GM23338 (cell line): ENCODE results near the gene MDGA2. TPM values are rescaled to one million over a fixed set of nuclear protein-coding genes. Genes with fewer than 3 reads are reported as not detected.

Experiments used
- ATAC-seq: fragments of 200-7000 bp; cut with Tn5 transposase; 3 replicates; pipeline ENCODE4 v1.9.1; 2020
- DNase-seq: peaks from one replicate; pipeline ENCODE4 v3.0.0-alpha.2; 2015; ENCODE audit warnings: low spot score
- H2AFZ ChIP-seq: fragments of 200-600 bp; sonication (generic); 2 replicates; pipeline ENCODE4 v1.8.0; 2016; ENCODE audit warnings: antibody characterized with exemption, mild to moderate bottlenecking, moderate library complexity
- H3F3A ChIP-seq: fragments of 200-600 bp; sonication (generic); replicated peaks from 2 replicates; pipeline ENCODE4 v1.8.0; 2017; ENCODE audit warnings: antibody characterized with exemption, mixed run types, low read depth
- H3K27ac ChIP-seq: fragments of 200-600 bp; sonication (generic); 2 replicates; pipeline ENCODE4 v1.6.1; 2016; ENCODE audit warnings: low read depth
- H3K27me3 ChIP-seq: fragments of 200-600 bp; sonication (generic); 2 replicates; pipeline ENCODE4 v1.8.0; 2016; ENCODE audit warnings: mild to moderate bottlenecking, mixed run types, moderate library complexity; ENCODE audit not compliant: insufficient read depth
- H3K36me3 ChIP-seq: fragments of 200-600 bp; sonication (generic); 2 replicates; pipeline ENCODE4 v1.8.0; 2016; ENCODE audit warnings: mild to moderate bottlenecking; ENCODE audit not compliant: insufficient read depth
- H3K4me1 ChIP-seq: fragments of 200-600 bp; sonication (generic); 2 replicates; pipeline ENCODE4 v1.8.0; 2016; ENCODE audit warnings: mild to moderate bottlenecking, moderate library complexity; ENCODE audit not compliant: insufficient read depth
- H3K4me2 ChIP-seq: fragments of 200-600 bp; sonication (generic); 2 replicates; pipeline ENCODE4 v1.7.1; 2017; ENCODE audit warnings: mixed run types
- H3K4me3 ChIP-seq: fragments of 200-600 bp; sonication (generic); 2 replicates; pipeline ENCODE4 v1.6.1; 2016; ENCODE audit warnings: mixed run types
- H3K79me2 ChIP-seq: fragments of 200-600 bp; sonication (generic); replicated peaks from 2 replicates; pipeline ENCODE4 v1.8.0; 2017; ENCODE audit warnings: mild to moderate bottlenecking; ENCODE audit not compliant: insufficient read depth
- H3K9me2 ChIP-seq: fragments of 200-600 bp; sonication (generic); 2 replicates; pipeline ENCODE4 v1.8.0; 2017; ENCODE audit not compliant: insufficient read depth
- H4K20me1 ChIP-seq: fragments of 200-600 bp; sonication (generic); replicated peaks from 2 replicates; pipeline ENCODE4 v1.8.0; 2017; ENCODE audit warnings: mild to moderate bottlenecking; ENCODE audit not compliant: insufficient read depth
- H3K27ac Mint-ChIP-seq: 2 replicates; pipeline ENCODE4 v1.8.0; 2020; ENCODE audit warnings: inconsistent platforms, mild to moderate bottlenecking, moderate library complexity, mixed read lengths
- H3K27me3 Mint-ChIP-seq: 3 replicates; pipeline ENCODE4 v1.8.0; 2022; ENCODE audit warnings: low read depth, mild to moderate bottlenecking, moderate library complexity, mixed read lengths, inconsistent platforms; ENCODE audit not compliant: insufficient read depth, poor library complexity
- H3K36me3 Mint-ChIP-seq: 3 replicates; pipeline ENCODE4 v1.8.0; 2021; ENCODE audit warnings: low read depth, mild to moderate bottlenecking, inconsistent platforms, moderate library complexity, mixed read lengths
- H3K4me1 Mint-ChIP-seq: 3 replicates; pipeline ENCODE4 v1.8.0; 2020; ENCODE audit warnings: mild to moderate bottlenecking, inconsistent platforms, mixed read lengths
- H3K4me3 Mint-ChIP-seq: 3 replicates; pipeline ENCODE4 v1.8.0; 2021; ENCODE audit warnings: moderate library complexity, mild to moderate bottlenecking, inconsistent platforms, mixed read lengths
- H3K9me3 Mint-ChIP-seq: 3 replicates; pipeline ENCODE4 v1.8.0; 2020; ENCODE audit warnings: moderate library complexity, mild to moderate bottlenecking, inconsistent platforms, mixed read lengths
- CREB1 ChIP-seq: fragments of 250-450 bp; sonication (Bioruptor Pico); IDR thresholded peaks from 2 replicates; pipeline ENCODE4 v1.5.0; 2020; ENCODE audit warnings: low read depth, mild to moderate bottlenecking, moderate library complexity
- EZH2 ChIP-seq: fragments of 200-600 bp; sonication (generic); IDR thresholded peaks from one replicate; pipeline ENCODE4 v1.8.0; 2017; ENCODE audit warnings: antibody characterized with exemption, mild to moderate bottlenecking, low read depth; ENCODE audit not compliant: unreplicated experiment
- EZH2phosphoT487 ChIP-seq: fragments of 200-600 bp; sonication (generic); IDR thresholded peaks from one replicate; pipeline ENCODE4 v1.8.1; 2018; ENCODE audit warnings: antibody characterized with exemption; ENCODE audit not compliant: unreplicated experiment
- ZNF114 ChIP-seq: fragments of 250-450 bp; sonication (Bioruptor Pico); IDR thresholded peaks from 2 replicates; pipeline ENCODE4 v1.5.0; 2020; ENCODE audit warnings: mild to moderate bottlenecking, moderate library complexity
- ZNF331 ChIP-seq: fragments of 250-450 bp; sonication (Bioruptor Pico); IDR thresholded peaks from 2 replicates; pipeline ENCODE4 v1.5.0; 2020; ENCODE audit warnings: low read depth, mild to moderate bottlenecking, moderate library complexity
- polyA plus RNA-seq: library from polyadenylated mRNA; unstranded; fragments of >200 nt; fragmentation: Nextera tagmentation; extraction: Ambion mirVana; gene quantifications from 2 replicates; pipeline ENCODE4 v1.2.1, GENCODE V29; 2016
- total RNA-seq: library from RNA; depleted of rRNA; stranded (reverse); fragments of >200 nt; shearing (Covaris generic); gene quantifications from 2 replicates; pipeline ENCODE4 v1.2.3, GENCODE V29; 2014
- TF ChIP-seq, protein P1 (sequence below), 2 experiments: fragments of 200-600 bp in 1 of 2; sonication (generic) in 1 of 2; conservative IDR thresholded peaks; 2 replicates each; pipeline versions ENCODE4 v1.5.1 to v1.6.1; 2016 to 2017; ENCODE audit warnings: antibody characterized with exemption in 2 of 2, low read depth in 2 of 2, mild to moderate bottlenecking in 2 of 2, moderate library complexity in 1 of 2
- TF ChIP-seq, protein P2 (sequence below): IDR thresholded peaks from one replicate; pipeline ENCODE4 v1.6.1; 2018; ENCODE audit warnings: antibody characterized with exemption; ENCODE audit not compliant: unreplicated experiment
- TF ChIP-seq, protein P3 (sequence below): IDR thresholded peaks from 2 replicates; pipeline ENCODE4 v1.6.1; 2016; ENCODE audit warnings: antibody characterized with exemption

Gene MDGA2
- total and polyA plus RNA-seq, 2 experiments from 2014 or later: 0.68 to 1.7 TPM

DNA sequence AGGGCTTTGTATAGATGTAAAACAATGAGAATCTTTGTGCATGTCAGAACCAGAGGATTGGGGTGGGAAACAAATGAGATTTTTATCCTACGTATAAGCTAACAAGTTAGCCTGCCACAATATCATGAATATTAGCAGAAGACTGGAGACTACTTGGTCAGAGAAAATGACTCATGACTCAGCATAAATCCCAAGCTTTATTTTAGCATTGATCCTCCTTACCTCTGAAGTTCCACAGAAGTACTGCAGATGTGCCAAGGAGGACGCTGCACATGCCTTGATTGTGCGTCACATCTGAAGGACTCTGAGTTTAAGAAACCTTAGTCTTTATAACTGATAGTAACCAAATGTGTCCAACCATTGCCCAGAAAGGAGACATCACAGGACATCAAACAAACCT lies 789.8 kb downstream of the MDGA2 start:
- H3K4me3 ChIP-seq: no peak overlapping the region
- Mint-ChIP-seq H3K27ac (peak overlapping the region; percentile 71; the same call in 1 of the 2 replicates), H3K27me3 (no peaks in the 10 kb centered on the region), H3K36me3 (no peaks in the 10 kb centered on the region), H3K9me3 (no peaks in the 10 kb centered on the region), H3K4me1 (peaks cover 4% of the 10 kb centered on the region; the same call in 2 of the 3 replicates), H3K4me3 (no peak overlapping the region)
- no peaks in the 10 kb centered on the region for H3F3A ChIP-seq
- H3K4me2 ChIP-seq: no peak overlapping the region
- no peaks in the 10 kb centered on the region for H4K20me1 ChIP-seq
- H3K9me2 ChIP-seq: no peaks in the 10 kb centered on the region
- ATAC-seq (no peak), DNase-seq (no peak)
- no peak for TF ChIP-seq ZNF331 (CRISPR knock-in tag)
- TF ChIP-seq, protein P1, sequence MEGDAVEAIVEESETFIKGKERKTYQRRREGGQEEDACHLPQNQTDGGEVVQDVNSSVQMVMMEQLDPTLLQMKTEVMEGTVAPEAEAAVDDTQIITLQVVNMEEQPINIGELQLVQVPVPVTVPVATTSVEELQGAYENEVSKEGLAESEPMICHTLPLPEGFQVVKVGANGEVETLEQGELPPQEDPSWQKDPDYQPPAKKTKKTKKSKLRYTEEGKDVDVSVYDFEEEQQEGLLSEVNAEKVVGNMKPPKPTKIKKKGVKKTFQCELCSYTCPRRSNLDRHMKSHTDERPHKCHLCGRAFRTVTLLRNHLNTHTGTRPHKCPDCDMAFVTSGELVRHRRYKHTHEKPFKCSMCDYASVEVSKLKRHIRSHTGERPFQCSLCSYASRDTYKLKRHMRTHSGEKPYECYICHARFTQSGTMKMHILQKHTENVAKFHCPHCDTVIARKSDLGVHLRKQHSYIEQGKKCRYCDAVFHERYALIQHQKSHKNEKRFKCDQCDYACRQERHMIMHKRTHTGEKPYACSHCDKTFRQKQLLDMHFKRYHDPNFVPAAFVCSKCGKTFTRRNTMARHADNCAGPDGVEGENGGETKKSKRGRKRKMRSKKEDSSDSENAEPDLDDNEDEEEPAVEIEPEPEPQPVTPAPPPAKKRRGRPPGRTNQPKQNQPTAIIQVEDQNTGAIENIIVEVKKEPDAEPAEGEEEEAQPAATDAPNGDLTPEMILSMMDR (conservative IDR thresholded peaks at IDR 0.05; ENCODE audit: low read depth in 2 of 2): no peak
- no peaks in the 10 kb centered on the region for H3K36me3 ChIP-seq
- no peak overlapping the region for H3K27ac ChIP-seq
- H3K27me3 ChIP-seq: no peaks in the 10 kb centered on the region
- H3K4me1 ChIP-seq: no peaks in the 10 kb centered on the region
- no peaks in the 10 kb centered on the region for H3K79me2 ChIP-seq
- H2AFZ ChIP-seq: peak overlapping the region; percentile 17; the same call in 1 of the 2 replicates

DNA sequence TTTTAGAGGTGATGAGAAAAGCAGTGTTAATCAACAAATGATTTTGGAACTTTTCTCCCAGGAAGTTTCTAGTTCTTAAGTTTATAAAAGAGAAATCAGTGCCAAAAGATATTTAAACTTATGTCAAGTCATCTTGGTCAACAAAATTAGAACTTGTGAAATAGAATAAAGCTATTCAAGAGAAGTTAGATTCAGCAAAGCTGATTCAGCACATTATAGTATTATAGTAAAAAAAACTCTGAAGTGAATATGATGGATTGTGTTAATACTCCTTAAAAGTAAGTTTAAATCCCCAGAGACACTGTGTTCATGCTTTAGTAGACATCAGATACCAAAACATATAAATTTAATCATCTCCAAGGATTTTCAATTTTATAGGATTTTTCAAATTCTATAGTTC lies 813.7 kb downstream of the MDGA2 start:
- H3K4me1 ChIP-seq: no peaks in the 10 kb centered on the region
- no peak for ATAC-seq
- no peaks in the 10 kb centered on the region for H3K9me3 Mint-ChIP-seq
- H3K79me2 ChIP-seq: no peaks in the 10 kb centered on the region
- no peak overlapping the region for H3K4me2 ChIP-seq
- no peaks in the 10 kb centered on the region for H3K27me3 ChIP-seq
- H2AFZ ChIP-seq: no peak overlapping the region
- DNase-seq: no peak
- H3K4me3 ChIP-seq: no peak overlapping the region
- H3K36me3 Mint-ChIP-seq: no peaks in the 10 kb centered on the region
- no peak overlapping the region for H3K4me3 Mint-ChIP-seq
- no peaks in the 10 kb centered on the region for H3K4me1 Mint-ChIP-seq
- no peak overlapping the region for H3K27ac Mint-ChIP-seq
- no peaks in the 10 kb centered on the region for H4K20me1 ChIP-seq
- no peak overlapping the region for H3K27ac ChIP-seq
- H3K9me2 ChIP-seq: no peaks in the 10 kb centered on the region
- H3K36me3 ChIP-seq: no peaks in the 10 kb centered on the region
- H3K27me3 Mint-ChIP-seq: no peaks in the 10 kb centered on the region
- H3F3A ChIP-seq: no peaks in the 10 kb centered on the region
- TF ChIP-seq ZNF331 (CRISPR knock-in tag): no peak
- TF ChIP-seq, protein P2, sequence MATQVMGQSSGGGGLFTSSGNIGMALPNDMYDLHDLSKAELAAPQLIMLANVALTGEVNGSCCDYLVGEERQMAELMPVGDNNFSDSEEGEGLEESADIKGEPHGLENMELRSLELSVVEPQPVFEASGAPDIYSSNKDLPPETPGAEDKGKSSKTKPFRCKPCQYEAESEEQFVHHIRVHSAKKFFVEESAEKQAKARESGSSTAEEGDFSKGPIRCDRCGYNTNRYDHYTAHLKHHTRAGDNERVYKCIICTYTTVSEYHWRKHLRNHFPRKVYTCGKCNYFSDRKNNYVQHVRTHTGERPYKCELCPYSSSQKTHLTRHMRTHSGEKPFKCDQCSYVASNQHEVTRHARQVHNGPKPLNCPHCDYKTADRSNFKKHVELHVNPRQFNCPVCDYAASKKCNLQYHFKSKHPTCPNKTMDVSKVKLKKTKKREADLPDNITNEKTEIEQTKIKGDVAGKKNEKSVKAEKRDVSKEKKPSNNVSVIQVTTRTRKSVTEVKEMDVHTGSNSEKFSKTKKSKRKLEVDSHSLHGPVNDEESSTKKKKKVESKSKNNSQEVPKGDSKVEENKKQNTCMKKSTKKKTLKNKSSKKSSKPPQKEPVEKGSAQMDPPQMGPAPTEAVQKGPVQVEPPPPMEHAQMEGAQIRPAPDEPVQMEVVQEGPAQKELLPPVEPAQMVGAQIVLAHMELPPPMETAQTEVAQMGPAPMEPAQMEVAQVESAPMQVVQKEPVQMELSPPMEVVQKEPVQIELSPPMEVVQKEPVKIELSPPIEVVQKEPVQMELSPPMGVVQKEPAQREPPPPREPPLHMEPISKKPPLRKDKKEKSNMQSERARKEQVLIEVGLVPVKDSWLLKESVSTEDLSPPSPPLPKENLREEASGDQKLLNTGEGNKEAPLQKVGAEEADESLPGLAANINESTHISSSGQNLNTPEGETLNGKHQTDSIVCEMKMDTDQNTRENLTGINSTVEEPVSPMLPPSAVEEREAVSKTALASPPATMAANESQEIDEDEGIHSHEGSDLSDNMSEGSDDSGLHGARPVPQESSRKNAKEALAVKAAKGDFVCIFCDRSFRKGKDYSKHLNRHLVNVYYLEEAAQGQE: no peak
- TF ChIP-seq, protein P3, sequence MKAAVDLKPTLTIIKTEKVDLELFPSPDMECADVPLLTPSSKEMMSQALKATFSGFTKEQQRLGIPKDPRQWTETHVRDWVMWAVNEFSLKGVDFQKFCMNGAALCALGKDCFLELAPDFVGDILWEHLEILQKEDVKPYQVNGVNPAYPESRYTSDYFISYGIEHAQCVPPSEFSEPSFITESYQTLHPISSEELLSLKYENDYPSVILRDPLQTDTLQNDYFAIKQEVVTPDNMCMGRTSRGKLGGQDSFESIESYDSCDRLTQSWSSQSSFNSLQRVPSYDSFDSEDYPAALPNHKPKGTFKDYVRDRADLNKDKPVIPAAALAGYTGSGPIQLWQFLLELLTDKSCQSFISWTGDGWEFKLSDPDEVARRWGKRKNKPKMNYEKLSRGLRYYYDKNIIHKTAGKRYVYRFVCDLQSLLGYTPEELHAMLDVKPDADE: no peak
- TF ChIP-seq ZNF114: no peak
- TF ChIP-seq EZH2phosphoT487: no peak
- TF ChIP-seq, protein P1 (conservative IDR thresholded peaks at IDR 0.05; ENCODE audit: low read depth in 2 of 2): no peak
- no peak for TF ChIP-seq CREB1 (CRISPR knock-in tag)
- TF ChIP-seq EZH2: no peak
